Bronchial smooth muscle cell (primary cell): ENCODE measurements around the gene TRIM42. TPM values are rescaled to one million over a fixed set of nuclear protein-coding genes. Genes with fewer than 3 reads are reported as not detected.

Experiments
- total RNA-seq: library from RNA; depleted of rRNA; stranded (reverse); fragments of >200 nt; gene quantifications from 2 replicates; pipeline ENCODE4 v1.2.1, GENCODE V29; 2014

Gene TRIM42
- not detected in 2 replicates for total RNA-seq

GRCh38 chr3:140677764-140678163 lies at the start of gene TRIM42:
TSS of gene TRIM42 (plus strand) at chr3:140678064. CDS start at chr3:140678230, 166 bp downstream.

